ENCODE measurements around the gene TWIST2. TPM values are rescaled to one million over a fixed set of nuclear protein-coding genes. Genes with fewer than 3 reads are reported as not detected.

TWIST2 gene
- total RNA-seq, 2 donors from 2014 or later = 6.2 to 26.1 TPM

DNA sequence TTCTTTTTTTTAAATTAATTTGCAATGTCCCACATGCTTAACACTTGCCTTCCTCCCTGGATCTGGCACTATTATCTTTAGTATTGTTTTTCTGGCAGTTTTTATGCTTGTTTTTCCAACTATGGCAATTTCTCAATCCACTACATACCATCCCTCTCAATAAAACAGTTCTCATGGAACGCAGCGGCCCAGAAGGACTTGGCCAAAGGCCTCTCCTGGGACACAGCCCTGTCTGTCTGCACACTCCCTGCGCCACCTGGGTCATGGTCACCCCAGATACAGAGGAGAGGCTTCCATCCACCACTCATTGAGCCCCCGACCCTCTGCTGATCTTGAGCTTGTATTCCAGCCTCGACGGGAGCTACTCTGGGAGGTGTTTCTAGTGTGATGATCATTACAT lies 91.2 kb downstream of the TWIST2 start:
- Histone ChIP-seq H3K36me3 (no peaks in the 10 kb centered on the region), H3K4me1 (no peaks in the 10 kb centered on the region), H3K27ac (peak overlapping the region in 1 of 2 donors; percentile 44), H3K27me3 (no peaks in the 10 kb centered on the region), H3K9me3 (peaks cover 0 to 7% of the 10 kb centered on the region in 2 donors), H3K4me3 (no peak overlapping the region)
- TF ChIP-seq, protein P1, sequence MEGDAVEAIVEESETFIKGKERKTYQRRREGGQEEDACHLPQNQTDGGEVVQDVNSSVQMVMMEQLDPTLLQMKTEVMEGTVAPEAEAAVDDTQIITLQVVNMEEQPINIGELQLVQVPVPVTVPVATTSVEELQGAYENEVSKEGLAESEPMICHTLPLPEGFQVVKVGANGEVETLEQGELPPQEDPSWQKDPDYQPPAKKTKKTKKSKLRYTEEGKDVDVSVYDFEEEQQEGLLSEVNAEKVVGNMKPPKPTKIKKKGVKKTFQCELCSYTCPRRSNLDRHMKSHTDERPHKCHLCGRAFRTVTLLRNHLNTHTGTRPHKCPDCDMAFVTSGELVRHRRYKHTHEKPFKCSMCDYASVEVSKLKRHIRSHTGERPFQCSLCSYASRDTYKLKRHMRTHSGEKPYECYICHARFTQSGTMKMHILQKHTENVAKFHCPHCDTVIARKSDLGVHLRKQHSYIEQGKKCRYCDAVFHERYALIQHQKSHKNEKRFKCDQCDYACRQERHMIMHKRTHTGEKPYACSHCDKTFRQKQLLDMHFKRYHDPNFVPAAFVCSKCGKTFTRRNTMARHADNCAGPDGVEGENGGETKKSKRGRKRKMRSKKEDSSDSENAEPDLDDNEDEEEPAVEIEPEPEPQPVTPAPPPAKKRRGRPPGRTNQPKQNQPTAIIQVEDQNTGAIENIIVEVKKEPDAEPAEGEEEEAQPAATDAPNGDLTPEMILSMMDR (IDR thresholded peaks at IDR 0.05) = no peak
- peak; percentile 59 for DNase-seq (ENCODE audit: low spot score)

DNA sequence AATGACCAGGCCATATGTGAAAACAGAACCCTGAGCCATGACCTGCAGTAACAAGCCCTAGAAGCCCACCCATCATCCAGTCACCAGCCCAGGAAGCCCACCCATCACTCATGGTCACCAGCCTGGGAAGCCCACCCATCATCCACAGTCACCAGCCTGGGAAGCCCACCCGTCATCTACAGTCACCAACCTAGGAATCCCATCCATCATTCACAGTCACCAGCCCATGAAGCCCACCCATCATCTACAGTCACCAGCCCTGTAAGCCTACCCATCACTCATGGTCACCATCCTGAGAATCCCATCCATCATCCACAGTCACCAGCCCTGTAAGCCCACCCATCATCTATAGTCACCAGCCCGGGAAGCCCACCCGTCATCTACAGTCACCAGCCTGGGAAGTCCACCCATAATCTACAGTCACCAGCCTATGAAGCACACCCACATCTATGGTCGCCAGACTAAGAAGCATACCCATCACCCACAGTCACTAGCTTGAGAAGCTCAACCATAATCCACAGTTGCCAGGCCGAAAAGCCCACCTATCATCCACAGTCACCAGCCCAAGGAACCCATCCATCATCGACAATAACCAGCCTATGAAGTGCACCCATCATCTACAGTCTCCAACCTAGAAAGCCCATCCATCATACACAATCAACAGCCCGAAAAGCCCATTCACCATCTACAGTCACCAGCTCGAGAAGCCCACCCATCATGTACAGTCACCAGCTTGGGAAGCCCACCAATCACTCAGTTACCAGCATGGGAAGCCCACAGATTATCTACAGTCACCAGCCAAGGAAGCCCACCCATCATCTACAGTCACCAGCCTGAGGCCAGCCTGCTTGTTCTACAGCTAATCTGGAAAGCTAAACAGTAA lies 91.9 kb downstream of the TWIST2 start:
- H3K27me3 ChIP-seq = no peaks in the 10 kb centered on the region
- TF ChIP-seq, protein P1 (IDR thresholded peaks at IDR 0.05) = no peak
- H3K36me3 ChIP-seq = no peaks in the 10 kb centered on the region
- H3K4me3 ChIP-seq = no peak overlapping the region
- peak; percentile 47 for DNase-seq (ENCODE audit: low spot score)
- peaks cover 0 to under 1% of the 10 kb centered on the region in 2 donors for H3K9me3 ChIP-seq
- peak overlapping the region in 1 of 2 donors; percentile 44 for H3K27ac ChIP-seq
- H3K4me1 ChIP-seq = no peaks in the 10 kb centered on the region

DNA sequence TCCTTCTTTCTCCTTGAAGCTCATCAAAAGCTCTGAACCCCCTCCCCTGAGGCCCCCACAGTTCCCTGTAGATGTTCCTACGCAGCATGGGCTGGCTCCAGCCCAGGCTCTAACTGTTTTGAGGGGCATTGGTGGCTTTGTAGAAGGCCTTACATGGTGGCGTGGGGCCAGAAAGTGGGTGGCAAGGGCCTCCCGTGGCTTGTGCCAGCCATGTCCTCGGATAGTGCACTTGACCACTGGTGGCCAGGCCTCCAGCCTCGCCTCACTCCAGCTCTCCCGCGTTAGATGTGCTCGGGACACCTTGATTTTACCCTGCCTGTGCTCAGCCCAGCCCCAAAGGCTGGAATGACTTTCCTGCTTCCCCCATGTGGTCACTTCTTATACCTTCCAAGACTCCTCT lies 92.9 kb downstream of the TWIST2 start:
- Histone ChIP-seq H3K4me1 (no peaks in the 10 kb centered on the region), H3K9me3 (no peaks in the 10 kb centered on the region), H3K36me3 (no peaks in the 10 kb centered on the region), H3K27me3 (no peaks in the 10 kb centered on the region), H3K27ac (no peak overlapping the region), H3K4me3 (no peak overlapping the region)
- DNase-seq (ENCODE audit: low spot score) = no peak
- TF ChIP-seq, protein P1 (IDR thresholded peaks at IDR 0.05) = no peak

DNA sequence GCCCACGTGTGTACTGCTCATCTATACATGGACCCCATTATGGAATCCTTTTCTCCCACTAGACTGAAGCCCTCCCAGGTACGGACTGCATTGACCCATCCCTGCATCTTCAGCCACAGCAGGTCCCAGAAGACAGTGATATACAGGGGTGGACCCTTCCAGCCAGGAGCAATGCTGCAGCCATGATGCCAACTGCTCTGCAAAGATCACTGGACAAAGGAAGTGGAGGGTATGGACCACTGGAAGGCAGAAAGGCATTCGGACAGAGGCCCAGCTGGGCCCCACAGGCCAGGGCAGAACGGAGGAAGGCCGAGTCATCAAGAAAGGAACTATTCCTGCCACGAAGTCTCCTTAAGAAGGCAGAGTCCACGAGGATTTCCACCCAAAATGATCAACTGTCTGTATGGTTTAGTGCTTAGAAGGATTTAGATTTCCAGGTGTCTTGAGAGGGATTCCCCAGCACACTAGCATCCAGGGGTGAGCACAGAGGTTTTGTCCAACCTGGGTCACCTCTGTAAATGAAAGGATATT lies 93.4 kb downstream of the TWIST2 start:
- Histone ChIP-seq H3K27me3 (no peaks in the 10 kb centered on the region), H3K36me3 (no peaks in the 10 kb centered on the region), H3K9me3 (no peaks in the 10 kb centered on the region), H3K27ac (no peak overlapping the region), H3K4me1 (no peaks in the 10 kb centered on the region), H3K4me3 (no peak overlapping the region)
- DNase-seq (ENCODE audit: low spot score) = no peak
- TF ChIP-seq, protein P1 (IDR thresholded peaks at IDR 0.05) = no peak

DNA sequence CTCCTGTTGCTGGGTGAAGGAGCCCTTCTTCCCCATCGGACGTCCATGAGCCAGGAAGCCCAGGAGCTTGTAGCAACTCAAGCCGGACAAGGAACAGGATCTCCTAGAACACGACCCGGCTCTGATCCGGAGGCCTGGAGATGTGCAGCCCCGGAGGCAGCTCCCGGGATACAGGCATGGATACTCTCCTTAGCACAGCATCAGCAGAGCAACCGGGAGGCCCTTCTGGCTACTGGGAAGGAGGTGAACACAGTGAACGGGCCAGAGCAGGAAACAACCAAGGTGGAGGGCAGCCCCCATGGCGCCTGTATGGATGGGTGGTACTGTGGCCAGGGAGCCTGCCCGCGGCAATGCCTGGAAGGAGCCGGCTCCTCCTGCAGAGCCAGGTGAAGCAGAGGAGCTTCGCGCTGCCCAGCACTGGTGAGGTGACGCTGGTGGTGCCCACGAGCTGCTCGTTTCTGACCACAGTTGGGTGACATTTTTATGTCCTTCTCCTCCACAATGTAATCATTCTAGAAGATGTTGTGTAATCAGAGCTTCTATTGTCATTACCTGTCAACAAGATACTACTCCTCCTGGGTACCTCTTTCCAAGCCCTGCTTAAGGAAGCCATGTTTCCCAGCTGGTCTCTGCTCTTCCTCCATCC lies 94.3 kb downstream of the TWIST2 start:
- H3K9me3 ChIP-seq = no peaks in the 10 kb centered on the region
- TF ChIP-seq, protein P1 (IDR thresholded peaks at IDR 0.05) = no peak
- no peaks in the 10 kb centered on the region for H3K36me3 ChIP-seq
- no peak overlapping the region for H3K4me3 ChIP-seq
- no peaks in the 10 kb centered on the region for H3K27me3 ChIP-seq
- H3K27ac ChIP-seq = no peak overlapping the region
- peak; percentile 44 for DNase-seq (ENCODE audit: low spot score)
- H3K4me1 ChIP-seq = no peaks in the 10 kb centered on the region

Data from right atrium auricular region (tissue), 2 donors.